OCI-LY1 (cell line): Measurements from ENCODE around the gene ELAC2.

Experiments
- H2AFZ ChIP-seq: fragments of 200-600 bp; sonication (generic), shearing (Covaris generic); 2 replicates; pipeline ENCODE4 v1.6.0; 2014; ENCODE audit warnings: antibody characterized with exemption, mild to moderate bottlenecking, low read length
- H3F3A ChIP-seq: fragments of 200-600 bp; sonication (generic), shearing (Covaris generic); 2 replicates; pipeline ENCODE4 v1.6.0; 2014; ENCODE audit warnings: mild to moderate bottlenecking, antibody characterized with exemption, low read length, moderate library complexity; ENCODE audit not compliant: insufficient read depth
- H3K27ac ChIP-seq: fragments of 200-600 bp; sonication (generic); 2 replicates; pipeline ENCODE4 v1.5.1; 2014; ENCODE audit warnings: low read length, mixed run types, mild to moderate bottlenecking, low read depth; ENCODE audit not compliant: poor library complexity, severe bottlenecking
- H3K27me3 ChIP-seq: fragments of 200-600 bp; sonication (generic); 2 replicates; pipeline ENCODE4 v1.6.0; 2014; ENCODE audit warnings: antibody characterized with exemption, mild to moderate bottlenecking, low read length, moderate library complexity; ENCODE audit not compliant: insufficient read depth
- H3K36me3 ChIP-seq: fragments of 200-600 bp; sonication (generic); 2 replicates; pipeline ENCODE4 v1.6.1; 2014; ENCODE audit warnings: mild to moderate bottlenecking, antibody characterized with exemption, low read length, moderate library complexity, mixed read lengths; ENCODE audit not compliant: insufficient read depth
- H3K4me1 ChIP-seq: fragments of 200-600 bp; sonication (generic); 2 replicates; pipeline ENCODE4 v1.5.1; 2014; ENCODE audit warnings: mild to moderate bottlenecking, low read length, moderate library complexity; ENCODE audit not compliant: insufficient read depth, severe bottlenecking
- H3K4me2 ChIP-seq: fragments of 200-600 bp; sonication (generic), shearing (Covaris generic); 2 replicates; pipeline ENCODE4 v1.6.1; 2014; ENCODE audit warnings: low read length
- H3K4me3 ChIP-seq: fragments of 200-600 bp; sonication (generic); 2 replicates; pipeline ENCODE4 v1.5.1; 2014; ENCODE audit warnings: low read length, low read depth, mild to moderate bottlenecking, mixed read lengths; ENCODE audit not compliant: poor library complexity, severe bottlenecking
- H3K79me2 ChIP-seq: fragments of 200-600 bp; shearing (Covaris generic); 2 replicates; pipeline ENCODE4 v1.6.1; 2016; ENCODE audit warnings: mixed run types, low read length, mixed read lengths; ENCODE audit not compliant: insufficient read depth
- H3K9ac ChIP-seq: fragments of 200-600 bp; sonication (generic), shearing (Covaris generic); 2 replicates; pipeline ENCODE4 v1.6.1; 2014; ENCODE audit warnings: mild to moderate bottlenecking, low read length, mixed read lengths
- H3K9me2 ChIP-seq: fragments of 200-600 bp; sonication (generic), shearing (Covaris generic); 2 replicates; pipeline ENCODE4 v1.6.1; 2014; ENCODE audit warnings: low read depth, mild to moderate bottlenecking, low read length, mixed read lengths
- H3K9me3 ChIP-seq: fragments of 200-600 bp; shearing (Covaris generic); 2 replicates; pipeline ENCODE4 v1.6.1; 2014; ENCODE audit warnings: low read length, mixed read lengths
- H4K20me1 ChIP-seq: fragments of 200-600 bp; sonication (generic), shearing (Covaris generic); 2 replicates; pipeline ENCODE4 v1.6.0; 2016; ENCODE audit warnings: mild to moderate bottlenecking, low read length; ENCODE audit not compliant: insufficient read depth
- EZH2 ChIP-seq: fragments of 200-600 bp; sonication (generic), shearing (Covaris generic); IDR thresholded peaks from 2 replicates; pipeline ENCODE4 v1.8.0; 2017; ENCODE audit warnings: borderline replicate concordance, mixed run types, mild to moderate bottlenecking, antibody characterized with exemption, low read length, moderate library complexity, mixed read lengths
- TF ChIP-seq, protein P1 (sequence below): fragments of 200-600 bp; sonication (generic), shearing (Covaris generic); IDR thresholded peaks from 2 replicates; pipeline ENCODE4 v1.5.1; 2017; ENCODE audit warnings: mild to moderate bottlenecking, antibody characterized with exemption, low read length, moderate library complexity, mixed read lengths

Gene ELAC2

DNA sequence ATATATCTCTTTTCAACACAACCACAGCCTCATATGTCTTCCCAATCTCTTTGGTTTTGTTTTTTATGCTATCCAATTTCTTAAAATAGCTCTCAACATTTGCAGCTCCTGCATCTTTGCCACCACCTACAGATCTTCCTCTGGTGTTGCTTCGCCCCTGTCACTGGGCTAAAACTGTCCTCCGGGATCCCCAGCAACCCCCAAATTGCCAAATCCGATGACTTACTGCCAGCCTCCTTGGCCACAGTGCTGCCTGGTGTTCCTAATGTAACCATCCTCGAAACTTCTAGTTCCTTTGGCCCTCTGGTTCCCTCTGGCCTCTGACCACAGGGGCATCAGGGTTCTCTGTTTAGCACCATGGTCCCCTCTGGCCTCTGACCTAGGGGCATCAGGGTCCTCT lies 70.8 kb downstream of the ELAC2 start:
- Histone ChIP-seq H2AFZ (no peak overlapping the region), H3K9ac (no peak overlapping the region), H3K27ac (no peak overlapping the region), H3K4me1 (no peaks in the 10 kb centered on the region), H3K4me3 (no peak overlapping the region), H3K9me3 (no peaks in the 10 kb centered on the region), H3F3A (no peaks in the 10 kb centered on the region), H3K27me3 (0 out of 2 replicates have a peak, but pooled peaks cover 5% of the 10 kb centered on the region), H3K4me2 (no peak overlapping the region), H3K36me3 (no peaks in the 10 kb centered on the region), H3K79me2 (no peaks in the 10 kb centered on the region), H4K20me1 (no peaks in the 10 kb centered on the region), H3K9me2 (no peaks in the 10 kb centered on the region)
- TF ChIP-seq, protein P1, sequence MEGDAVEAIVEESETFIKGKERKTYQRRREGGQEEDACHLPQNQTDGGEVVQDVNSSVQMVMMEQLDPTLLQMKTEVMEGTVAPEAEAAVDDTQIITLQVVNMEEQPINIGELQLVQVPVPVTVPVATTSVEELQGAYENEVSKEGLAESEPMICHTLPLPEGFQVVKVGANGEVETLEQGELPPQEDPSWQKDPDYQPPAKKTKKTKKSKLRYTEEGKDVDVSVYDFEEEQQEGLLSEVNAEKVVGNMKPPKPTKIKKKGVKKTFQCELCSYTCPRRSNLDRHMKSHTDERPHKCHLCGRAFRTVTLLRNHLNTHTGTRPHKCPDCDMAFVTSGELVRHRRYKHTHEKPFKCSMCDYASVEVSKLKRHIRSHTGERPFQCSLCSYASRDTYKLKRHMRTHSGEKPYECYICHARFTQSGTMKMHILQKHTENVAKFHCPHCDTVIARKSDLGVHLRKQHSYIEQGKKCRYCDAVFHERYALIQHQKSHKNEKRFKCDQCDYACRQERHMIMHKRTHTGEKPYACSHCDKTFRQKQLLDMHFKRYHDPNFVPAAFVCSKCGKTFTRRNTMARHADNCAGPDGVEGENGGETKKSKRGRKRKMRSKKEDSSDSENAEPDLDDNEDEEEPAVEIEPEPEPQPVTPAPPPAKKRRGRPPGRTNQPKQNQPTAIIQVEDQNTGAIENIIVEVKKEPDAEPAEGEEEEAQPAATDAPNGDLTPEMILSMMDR, result no peak
- TF ChIP-seq EZH2, result no peak
